Measurements from ENCODE around the gene TPST2. TPM values are rescaled to one million over a fixed set of nuclear protein-coding genes. Genes with fewer than 3 reads are reported as not detected.

The TPST2 gene
- total and polyA plus RNA-seq, 2 of the 4 experiments (the other 2 are of a cell fraction) = 42.5 to 63.6 TPM

DNA sequence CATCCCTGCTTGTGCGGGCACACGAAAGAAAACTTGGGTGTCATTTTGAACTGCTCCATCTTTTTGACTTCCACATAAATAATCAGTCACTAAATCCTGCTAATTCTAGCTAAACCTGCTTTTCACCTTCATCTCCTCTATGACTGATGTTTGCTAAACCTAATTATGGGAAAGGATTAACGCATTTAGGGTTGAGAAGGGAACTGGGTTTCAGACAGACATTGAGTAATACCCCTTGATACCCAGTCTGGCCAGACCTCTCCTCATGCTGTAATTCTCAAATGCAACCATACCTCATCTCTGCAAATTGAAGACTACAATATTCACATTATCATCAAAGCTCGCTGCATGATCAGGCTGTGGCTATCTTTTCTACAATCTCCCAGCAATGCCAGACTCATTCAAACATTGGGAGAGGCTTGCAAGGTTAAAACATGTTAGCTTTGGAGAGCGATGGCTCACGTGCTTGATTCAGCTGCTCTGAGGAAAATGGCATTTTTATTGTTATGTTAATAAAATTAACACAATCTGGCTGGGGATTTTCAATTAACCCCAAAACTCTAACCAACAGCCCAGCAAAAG, 108.7 kb downstream of the TPST2 start:
- no peak for TF ChIP-seq MXI1 (IDR thresholded peaks at IDR 0.05; ENCODE audit: borderline replicate concordance, low read depth, low read length)
- no peak for TF ChIP-seq FOS (IDR thresholded peaks at IDR 0.05; ENCODE audit: low read depth, low read length)
- no peak for TF ChIP-seq POLR2A (IDR thresholded peaks at IDR 0.05; ENCODE audit: low read depth, low read length)
- TF ChIP-seq MAZ (IDR thresholded peaks at IDR 0.05; ENCODE audit: borderline replicate concordance, low read depth, low read length) = no peak
- TF ChIP-seq CEBPB (IDR thresholded peaks at IDR 0.05; ENCODE audit: low read depth, low read length) = no peak
- no peak for TF ChIP-seq BHLHE40 (IDR thresholded peaks at IDR 0.05; ENCODE audit: low read depth, low read length)
- no peak for TF ChIP-seq MAFK (IDR thresholded peaks at IDR 0.05; ENCODE audit: low read depth, low read length)
- TF ChIP-seq, protein P1, sequence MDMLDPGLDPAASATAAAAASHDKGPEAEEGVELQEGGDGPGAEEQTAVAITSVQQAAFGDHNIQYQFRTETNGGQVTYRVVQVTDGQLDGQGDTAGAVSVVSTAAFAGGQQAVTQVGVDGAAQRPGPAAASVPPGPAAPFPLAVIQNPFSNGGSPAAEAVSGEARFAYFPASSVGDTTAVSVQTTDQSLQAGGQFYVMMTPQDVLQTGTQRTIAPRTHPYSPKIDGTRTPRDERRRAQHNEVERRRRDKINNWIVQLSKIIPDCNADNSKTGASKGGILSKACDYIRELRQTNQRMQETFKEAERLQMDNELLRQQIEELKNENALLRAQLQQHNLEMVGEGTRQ (IDR thresholded peaks at IDR 0.05; ENCODE audit: low read depth, low read length) = no peak
- TF ChIP-seq NFE2L2 (IDR thresholded peaks at IDR 0.05; ENCODE audit: low read depth, low read length) = no peak
- no peak for TF ChIP-seq RAD21 (IDR thresholded peaks at IDR 0.05; ENCODE audit: low read length)
- TF ChIP-seq SMC3 (IDR thresholded peaks at IDR 0.05; ENCODE audit: low read depth, low read length) = no peak
- no peak for TF ChIP-seq CHD1 (IDR thresholded peaks at IDR 0.05; ENCODE audit: low read depth, low read length)
- no peak for TF ChIP-seq RCOR1 (IDR thresholded peaks at IDR 0.05; ENCODE audit: insufficient replicate concordance, low read length)
- TF ChIP-seq, protein P2, sequence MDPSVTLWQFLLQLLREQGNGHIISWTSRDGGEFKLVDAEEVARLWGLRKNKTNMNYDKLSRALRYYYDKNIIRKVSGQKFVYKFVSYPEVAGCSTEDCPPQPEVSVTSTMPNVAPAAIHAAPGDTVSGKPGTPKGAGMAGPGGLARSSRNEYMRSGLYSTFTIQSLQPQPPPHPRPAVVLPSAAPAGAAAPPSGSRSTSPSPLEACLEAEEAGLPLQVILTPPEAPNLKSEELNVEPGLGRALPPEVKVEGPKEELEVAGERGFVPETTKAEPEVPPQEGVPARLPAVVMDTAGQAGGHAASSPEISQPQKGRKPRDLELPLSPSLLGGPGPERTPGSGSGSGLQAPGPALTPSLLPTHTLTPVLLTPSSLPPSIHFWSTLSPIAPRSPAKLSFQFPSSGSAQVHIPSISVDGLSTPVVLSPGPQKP (IDR thresholded peaks at IDR 0.05; ENCODE audit: borderline replicate concordance, low read depth, low read length) = no peak
- no peak for TF ChIP-seq RFX5 (IDR thresholded peaks at IDR 0.05; ENCODE audit: low read depth, low read length)
- TF ChIP-seq CTCF (conservative IDR thresholded peaks at IDR 0.05; ENCODE audit: low read depth, low read length) = no peak
- 92% methylated on average over 2 of the region's 6 CpGs; no CpG with 5 or more reads in 1 of the 2 experiments for WGBS, 2 experiments (ENCODE audit: extremely low coverage in 2 of 2, insufficient read length in 1 of 2)
- CTCF ChIA-PET = no interaction called here

More for the DNA sequence above, 108.7 kb downstream of the TPST2 start:
- H2AK5ac ChIP-seq (ENCODE audit: low read depth, low read length) = no peak overlapping the region
- no peak overlapping the region for H3K23ac ChIP-seq (ENCODE audit: low read depth, low read length)
- peaks cover 3% of the 10 kb centered on the region; the same call in 1 of the 2 replicates for H3K9me1 ChIP-seq (ENCODE audit: insufficient read depth, low read length)
- POLR2A ChIA-PET (ENCODE audit: unreplicated experiment) = no interaction called here
- H3K27me3 ChIP-seq (ENCODE audit: control insufficient read depth, insufficient read depth, low read length) = no peaks in the 10 kb centered on the region
- DNase-seq (no peak), ATAC-seq (ENCODE audit: low read depth) (no peak)
- no peak overlapping the region for H2BK15ac ChIP-seq (ENCODE audit: low read depth, low read length)
- intact Hi-C loops (cut with micrococcal nuclease) = no loop called here
- H2AFZ ChIP-seq (replicated peaks; ENCODE audit: low read length, poor library complexity) = no peak overlapping the region
- H3K4ac ChIP-seq (ENCODE audit: low read depth, low read length) = no peak overlapping the region
- in situ Hi-C loops (cut with MboI; ENCODE audit: low sequenced_read_pairs) = no loop called here
- H2AK9ac ChIP-seq (replicated peaks; ENCODE audit: low read depth, low read length, poor library complexity) = no peak overlapping the region
- no peak overlapping the region for H2BK120ac ChIP-seq (ENCODE audit: low read depth, low read length)
- no peak overlapping the region for H4K8ac ChIP-seq (ENCODE audit: low read depth in 2 of 2, low read length in 2 of 2)
- H3K9me3 ChIP-seq (ENCODE audit: control insufficient read depth, insufficient read depth, low read length) = no peaks in the 10 kb centered on the region
- H3K56ac ChIP-seq (ENCODE audit: extremely low read depth, insufficient read depth, low read length) = no peak overlapping the region
- no TSS peak for BruUV-seq (replicated peaks)
- peaks cover 12% of the 10 kb centered on the region for H3K36me3 ChIP-seq (ENCODE audit: control insufficient read depth, insufficient read depth, low read length)
- H3K4me3 ChIP-seq (ENCODE audit: insufficient read depth, low read depth, low read length) = no peak overlapping the region
- no peak overlapping the region for H3K14ac ChIP-seq (replicated peaks; ENCODE audit: low read depth, low read length)
- H3K18ac ChIP-seq (ENCODE audit: low read depth, low read length) = no peak overlapping the region
- H3K4me1 ChIP-seq (ENCODE audit: control insufficient read depth, insufficient read depth, low read length) = peaks cover 14% of the 10 kb centered on the region
- no peak overlapping the region for H4K91ac ChIP-seq (ENCODE audit: insufficient read depth, low read depth, low read length)
- no peak overlapping the region for H2BK20ac ChIP-seq (ENCODE audit: low read depth, low read length)
- no peak overlapping the region for H3K9ac ChIP-seq (ENCODE audit: low read depth, low read length)
- H3K79me1 ChIP-seq (ENCODE audit: low read depth in 1 of 2, low read length in 2 of 2) = peaks cover 33 to 70% of the 10 kb centered on the region in 2 experiments
- dilution Hi-C loops (cut with HindIII; ENCODE audit: low sequenced_read_pairs, unreplicated experiment) = no loop called here
- H4K5ac ChIP-seq (ENCODE audit: low read depth, low read length) = no peak overlapping the region
- H4K20me1 ChIP-seq (ENCODE audit: insufficient read depth, low read length) = no peaks in the 10 kb centered on the region
- no peak overlapping the region for H3K4me2 ChIP-seq (ENCODE audit: low read depth, low read length)
- no peak overlapping the region for H3K27ac ChIP-seq (ENCODE audit: insufficient read depth, low read length)
- H2BK5ac ChIP-seq (ENCODE audit: low read depth, low read length, poor library complexity, severe bottlenecking) = no peak overlapping the region
